ENCODE data around the gene RBMS3. TPM values are rescaled to one million over a fixed set of nuclear protein-coding genes. Genes with fewer than 3 reads are reported as not detected.

RBMS3 gene
- total RNA-seq, 4 donors from 2014 or later: 3.8 to 18.7 (median 14.6) TPM

DNA sequence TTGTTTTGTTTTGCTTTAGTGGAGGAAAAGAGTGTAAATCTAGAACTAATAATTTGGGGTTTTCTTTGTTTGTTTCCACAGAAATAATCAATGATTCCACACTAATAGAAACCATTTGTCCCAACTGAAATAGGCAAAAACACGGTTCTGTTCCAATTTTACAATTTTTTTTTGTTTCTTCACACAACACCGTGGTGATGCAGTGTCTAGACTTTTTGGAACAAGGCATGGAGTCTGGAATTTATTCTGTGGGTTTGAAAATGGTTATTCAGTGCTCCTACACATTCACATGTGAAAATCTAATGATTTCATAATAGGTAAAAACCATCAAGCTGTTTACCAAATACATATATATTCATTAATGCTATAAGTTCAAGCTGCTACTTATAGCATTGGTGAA, 696.5 kb downstream of the RBMS3 start:
- TF ChIP-seq EP300 (IDR thresholded peaks at IDR 0.05; ENCODE audit: low read depth): no peak
- TF ChIP-seq POLR2AphosphoS5 (IDR thresholded peaks at IDR 0.05): no peak
- TF ChIP-seq, protein P1, sequence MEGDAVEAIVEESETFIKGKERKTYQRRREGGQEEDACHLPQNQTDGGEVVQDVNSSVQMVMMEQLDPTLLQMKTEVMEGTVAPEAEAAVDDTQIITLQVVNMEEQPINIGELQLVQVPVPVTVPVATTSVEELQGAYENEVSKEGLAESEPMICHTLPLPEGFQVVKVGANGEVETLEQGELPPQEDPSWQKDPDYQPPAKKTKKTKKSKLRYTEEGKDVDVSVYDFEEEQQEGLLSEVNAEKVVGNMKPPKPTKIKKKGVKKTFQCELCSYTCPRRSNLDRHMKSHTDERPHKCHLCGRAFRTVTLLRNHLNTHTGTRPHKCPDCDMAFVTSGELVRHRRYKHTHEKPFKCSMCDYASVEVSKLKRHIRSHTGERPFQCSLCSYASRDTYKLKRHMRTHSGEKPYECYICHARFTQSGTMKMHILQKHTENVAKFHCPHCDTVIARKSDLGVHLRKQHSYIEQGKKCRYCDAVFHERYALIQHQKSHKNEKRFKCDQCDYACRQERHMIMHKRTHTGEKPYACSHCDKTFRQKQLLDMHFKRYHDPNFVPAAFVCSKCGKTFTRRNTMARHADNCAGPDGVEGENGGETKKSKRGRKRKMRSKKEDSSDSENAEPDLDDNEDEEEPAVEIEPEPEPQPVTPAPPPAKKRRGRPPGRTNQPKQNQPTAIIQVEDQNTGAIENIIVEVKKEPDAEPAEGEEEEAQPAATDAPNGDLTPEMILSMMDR (IDR thresholded peaks at IDR 0.05): no peak
- no peak for TF ChIP-seq POLR2A (IDR thresholded peaks at IDR 0.05)
- no peaks in the 10 kb centered on the region for H3K4me1 ChIP-seq
- no peak overlapping the region for H3K4me3 ChIP-seq
- 72 to 75% methylated on average over 2 of the region's 2 CpGs for WGBS, 2 donors (ENCODE audit: low coverage in 1 of 2)
- no peak overlapping the region for H3K27ac ChIP-seq
- no peaks in the 10 kb centered on the region for H3K36me3 ChIP-seq
- no peak for DNase-seq
- intact Hi-C loops (cut with DNase I; ENCODE audit: low total_unique reads) (no loop called here), in situ Hi-C loops (cut with MboI; ENCODE audit: low pct_ligation_motif_present in 1 of 4, low pct_unique_long_range_greater_than_20kb in 1 of 4, low sequenced_read_pairs in 3 of 4) (no loop called here)
- peaks cover 0 to 3% of the 10 kb centered on the region in 2 donors for H3K9me3 ChIP-seq
- H3K27me3 ChIP-seq: no peaks in the 10 kb centered on the region

DNA sequence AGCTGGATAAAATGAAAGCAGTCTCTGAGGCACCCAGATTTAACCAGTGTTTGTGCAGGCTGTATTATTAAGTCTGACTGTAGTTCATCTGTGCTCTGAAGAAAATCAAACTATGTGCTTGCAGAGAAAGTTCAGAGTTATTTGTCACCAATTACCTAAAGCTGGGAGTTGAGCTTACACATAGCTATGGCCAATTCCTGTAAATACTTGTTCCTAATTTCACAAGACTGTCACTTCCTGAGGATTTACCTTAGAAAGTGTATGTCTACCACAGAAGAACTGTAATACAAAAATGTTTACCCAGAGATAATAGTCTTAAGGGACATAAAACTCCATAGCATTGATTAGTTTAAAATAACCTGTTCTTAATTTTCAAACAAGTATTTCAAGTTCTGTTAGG, 697.2 kb downstream of the RBMS3 start:
- TF ChIP-seq EP300 (IDR thresholded peaks at IDR 0.05; ENCODE audit: low read depth) (no peak), POLR2A (IDR thresholded peaks at IDR 0.05) (no peak), POLR2AphosphoS5 (IDR thresholded peaks at IDR 0.05) (no peak)
- TF ChIP-seq, protein P1 (IDR thresholded peaks at IDR 0.05): no peak
- Histone ChIP-seq H3K27me3 (no peaks in the 10 kb centered on the region), H3K4me1 (no peaks in the 10 kb centered on the region), H3K4me3 (no peak overlapping the region), H3K27ac (no peak overlapping the region), H3K36me3 (no peaks in the 10 kb centered on the region), H3K9me3 (peaks cover 0 to 3% of the 10 kb centered on the region in 2 donors)
- no peak for DNase-seq
- intact Hi-C loops (cut with DNase I; ENCODE audit: low total_unique reads) (no loop called here), in situ Hi-C loops (cut with MboI; ENCODE audit: low pct_ligation_motif_present in 1 of 4, low pct_unique_long_range_greater_than_20kb in 1 of 4, low sequenced_read_pairs in 3 of 4) (no loop called here)

DNA sequence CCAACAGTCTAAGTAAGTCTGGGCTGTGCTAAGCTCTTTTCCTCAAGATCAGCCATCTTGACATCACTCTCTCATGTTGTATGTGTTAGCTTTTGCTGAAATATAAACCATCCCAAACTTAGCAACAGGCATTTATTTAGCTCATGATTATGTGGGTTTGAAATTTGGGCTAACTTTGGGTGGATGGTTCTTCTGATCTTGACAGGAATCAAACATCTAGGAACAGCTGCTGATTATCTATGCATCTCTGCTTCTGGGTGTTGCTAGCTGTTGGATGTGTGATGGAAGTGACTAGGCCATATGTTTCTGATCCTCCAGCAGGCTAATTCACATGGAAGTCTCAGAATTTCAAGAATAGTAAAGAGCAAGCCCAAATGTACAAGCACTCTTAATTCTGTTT, 710.3 kb downstream of the RBMS3 start:
- in situ Hi-C loops (cut with MboI; ENCODE audit: low pct_ligation_motif_present in 1 of 4, low pct_unique_long_range_greater_than_20kb in 1 of 4, low sequenced_read_pairs in 3 of 4) (no loop called here), intact Hi-C loops (cut with DNase I; ENCODE audit: low total_unique reads) (no loop called here)
- no peak overlapping the region for H3K27ac ChIP-seq

DNA sequence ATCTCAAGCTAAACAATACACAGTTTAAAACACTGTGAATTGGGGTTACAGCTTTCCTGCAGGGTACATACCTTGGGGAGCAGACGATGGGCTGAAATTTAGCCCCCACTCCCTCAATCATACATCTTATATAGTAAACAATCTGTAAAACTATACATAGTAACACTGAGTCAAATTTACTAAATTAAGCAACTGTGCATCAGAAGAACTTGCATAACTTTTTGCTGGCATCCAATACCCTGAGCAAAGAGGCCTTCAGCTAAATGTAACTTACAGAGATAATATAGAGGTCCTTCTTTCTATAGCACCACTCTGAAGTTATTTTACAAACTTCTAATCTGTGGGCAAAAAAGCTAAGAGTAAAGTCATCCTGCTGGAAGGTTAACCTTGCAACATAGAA, 721.9 kb downstream of the RBMS3 start:
- intact Hi-C loops (cut with DNase I; ENCODE audit: low total_unique reads): no loop called here
- no peak for DNase-seq
- TF ChIP-seq POLR2AphosphoS5 (IDR thresholded peaks at IDR 0.05) (no peak), POLR2A (IDR thresholded peaks at IDR 0.05) (no peak), EP300 (IDR thresholded peaks at IDR 0.05; ENCODE audit: low read depth) (no peak)
- TF ChIP-seq, protein P1 (IDR thresholded peaks at IDR 0.05): no peak
- Histone ChIP-seq H3K27ac (no peak overlapping the region), H3K27me3 (no peaks in the 10 kb centered on the region), H3K4me3 (no peak overlapping the region), H3K36me3 (no peaks in the 10 kb centered on the region), H3K9me3 (no peaks in the 10 kb centered on the region), H3K4me1 (no peaks in the 10 kb centered on the region)
- in situ Hi-C loops (cut with MboI; ENCODE audit: low pct_ligation_motif_present in 1 of 4, low pct_unique_long_range_greater_than_20kb in 1 of 4, low sequenced_read_pairs in 3 of 4): no loop called here
- WGBS, 2 donors (ENCODE audit: low coverage in 1 of 2): 83% methylated on average over 1 of the region's 1 CpG; no CpG with 5 or more reads in 1 of the 2 donors

More for the DNA sequence above, 710.3 kb downstream of the RBMS3 start:
- Histone ChIP-seq H3K9me3 (no peaks in the 10 kb centered on the region), H3K27me3 (no peaks in the 10 kb centered on the region), H3K36me3 (no peaks in the 10 kb centered on the region), H3K4me3 (no peak overlapping the region), H3K4me1 (no peaks in the 10 kb centered on the region)
- TF ChIP-seq EP300 (IDR thresholded peaks at IDR 0.05; ENCODE audit: low read depth): no peak
- TF ChIP-seq POLR2AphosphoS5 (IDR thresholded peaks at IDR 0.05): no peak
- TF ChIP-seq, protein P1 (IDR thresholded peaks at IDR 0.05): no peak
- TF ChIP-seq POLR2A (IDR thresholded peaks at IDR 0.05): no peak
- no peak for DNase-seq
